ENCODE measurements around the gene PLVAP.

- TF ChIP-seq CTCF (IDR thresholded peaks at IDR 0.05): no peak
- TF ChIP-seq POLR2A (IDR thresholded peaks at IDR 0.05): no peak
- TF ChIP-seq POLR2AphosphoS5 (IDR thresholded peaks at IDR 0.05): no peak
These were observed 54.3 kb downstream of the PLVAP start for GRCh38 chr19:17322854-17323253.
